ENCODE data around the gene ZC3H7B.
A peak's percentile ranks its signal among the peaks of the same experiment; 100 is the strongest.
"Not testable (repeated sequence)": the region's sequence is repeated elsewhere in the genome, so short reads cannot be mapped to it uniquely, and the experiment has no call there.

ZC3H7B gene

DNA sequence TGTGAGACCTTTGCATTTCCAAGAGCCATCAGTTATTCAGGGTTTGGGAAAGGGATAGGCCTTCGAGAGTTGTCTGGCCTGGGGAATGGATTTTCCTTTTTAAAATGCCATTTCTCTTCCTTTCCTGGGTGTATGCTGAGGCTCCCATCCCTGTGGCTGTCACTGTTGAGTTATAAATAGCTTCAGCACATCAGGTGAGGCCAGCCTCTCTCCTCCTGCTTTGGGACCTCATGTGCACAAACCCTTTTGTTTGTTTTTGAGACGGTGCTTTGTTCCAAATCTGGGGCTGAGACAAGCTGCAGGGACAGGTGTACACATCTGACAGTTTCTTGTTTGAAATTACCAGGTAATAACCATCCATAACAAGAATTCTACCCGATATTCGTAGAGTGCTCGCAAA is 81.8 kb downstream of the ZC3H7B start:
- no peak for DNase-seq

DNA sequence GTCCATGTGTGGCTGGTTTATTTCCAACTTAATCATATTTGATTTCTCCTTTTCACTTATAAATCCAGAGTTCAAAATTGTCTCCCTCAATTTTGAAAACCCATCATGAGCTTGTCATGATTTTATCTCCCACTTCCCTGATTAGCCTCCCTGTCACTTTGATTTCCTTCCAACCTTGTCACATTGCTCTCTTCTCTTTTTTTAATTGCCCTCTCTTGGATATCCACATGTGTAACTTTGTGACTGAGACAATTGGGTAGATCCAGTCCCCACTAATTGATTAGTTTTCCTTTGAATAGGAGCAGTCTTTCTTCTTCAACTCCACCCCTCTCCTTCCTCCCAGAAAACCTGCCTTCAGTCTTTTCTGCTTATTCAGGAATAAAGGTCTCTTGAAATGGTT is 82.8 kb downstream of the ZC3H7B start:
- DNase-seq: no peak

DNA sequence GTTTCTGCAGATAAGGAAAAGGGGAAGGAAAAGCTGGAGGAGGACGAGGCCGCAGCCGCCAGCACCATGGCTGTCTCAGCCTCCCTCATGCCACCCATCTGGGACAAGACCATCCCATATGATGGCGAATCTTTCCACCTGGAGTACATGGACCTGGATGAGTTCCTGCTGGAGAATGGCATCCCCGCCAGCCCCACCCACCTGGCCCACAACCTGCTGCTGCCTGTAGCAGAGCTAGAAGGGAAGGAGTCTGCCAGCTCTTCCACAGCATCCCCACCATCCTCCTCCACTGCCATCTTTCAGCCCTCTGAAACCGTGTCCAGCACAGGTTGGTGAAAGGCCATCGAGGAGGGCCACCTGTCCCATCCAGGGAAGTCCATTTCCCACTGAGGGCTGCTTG is 86.0 kb downstream of the ZC3H7B start:
- no peak for DNase-seq

DNA sequence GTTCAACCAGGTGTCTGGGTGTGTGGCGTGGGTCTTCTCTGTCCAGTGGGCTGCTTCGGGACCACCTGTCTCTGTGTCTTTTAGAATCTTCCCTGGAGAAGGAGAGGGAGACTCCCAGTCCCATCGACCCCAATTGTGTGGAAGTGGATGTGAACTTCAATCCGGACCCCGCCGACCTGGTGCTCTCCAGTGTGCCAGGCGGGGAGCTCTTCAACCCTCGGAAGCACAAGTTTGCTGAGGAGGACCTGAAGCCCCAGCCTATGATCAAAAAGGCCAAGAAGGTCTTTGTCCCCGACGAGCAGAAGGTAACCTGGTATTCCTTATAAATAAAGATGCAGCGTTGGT is 92.7 kb downstream of the ZC3H7B start:
- DNase-seq: no peak

DNA sequence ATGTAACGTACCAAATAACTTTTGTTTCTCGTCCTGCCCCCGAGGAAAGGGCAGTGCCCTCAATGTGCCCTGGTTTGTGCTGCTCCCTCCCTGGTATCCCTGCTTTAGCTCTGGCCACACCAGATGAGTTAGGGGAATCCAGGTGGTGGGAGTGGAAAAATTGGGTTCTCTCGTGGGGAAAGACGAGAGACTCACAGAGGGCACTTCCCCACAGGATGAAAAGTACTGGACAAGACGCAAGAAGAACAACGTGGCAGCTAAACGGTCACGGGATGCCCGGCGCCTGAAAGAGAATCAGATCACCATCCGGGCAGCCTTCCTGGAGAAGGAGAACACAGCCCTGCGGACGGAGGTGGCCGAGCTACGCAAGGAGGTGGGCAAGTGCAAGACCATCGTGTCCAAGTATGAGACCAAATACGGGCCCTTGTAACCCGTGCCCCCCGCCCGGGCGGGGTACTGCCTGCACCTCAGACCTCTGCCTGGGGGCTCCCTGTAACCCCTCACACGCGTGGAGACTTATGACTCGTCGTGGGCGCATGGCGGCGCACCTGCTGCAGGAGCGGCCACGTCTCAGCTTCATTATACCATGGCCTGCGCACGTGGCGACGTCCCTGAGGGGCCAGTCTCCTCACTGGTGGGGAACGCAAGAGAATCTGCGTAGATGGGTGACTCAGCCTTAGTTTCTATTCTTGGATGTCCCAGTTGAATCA is 94.4 kb downstream of the ZC3H7B start:
- no peak for DNase-seq

DNA sequence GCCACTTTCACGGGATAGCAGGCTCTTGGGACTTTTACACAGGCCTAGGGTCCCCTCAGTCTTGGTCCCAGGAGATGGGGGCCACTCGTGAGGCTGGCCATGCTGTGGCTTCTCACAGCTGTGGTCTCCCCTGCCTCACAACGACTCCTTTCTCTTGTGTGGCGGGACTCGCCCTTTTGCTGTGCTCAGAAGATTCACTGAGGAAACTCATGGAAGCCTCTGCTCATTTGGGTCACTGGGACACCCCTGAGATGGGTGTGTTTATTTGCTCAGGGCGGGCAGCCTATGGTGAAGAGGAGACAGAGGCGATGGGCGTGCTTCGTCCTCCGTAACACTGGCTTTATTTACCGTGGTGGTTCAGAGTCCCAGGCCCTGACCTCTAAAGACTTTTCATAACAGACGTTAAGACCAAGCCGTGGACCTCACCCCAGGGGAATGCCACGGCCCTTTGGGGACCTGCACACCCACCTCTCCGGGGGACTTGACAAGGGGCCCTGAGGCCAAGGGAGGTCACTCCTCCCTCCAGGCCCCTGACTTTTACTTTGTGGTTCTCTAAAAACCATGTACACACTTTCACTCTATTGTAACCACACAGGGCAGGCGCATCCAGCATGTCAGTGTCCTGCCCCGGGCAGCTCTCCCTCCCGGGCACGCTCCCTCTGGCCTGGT is 96.0 kb downstream of the ZC3H7B start:
- DNase-seq: no peak

DNA sequence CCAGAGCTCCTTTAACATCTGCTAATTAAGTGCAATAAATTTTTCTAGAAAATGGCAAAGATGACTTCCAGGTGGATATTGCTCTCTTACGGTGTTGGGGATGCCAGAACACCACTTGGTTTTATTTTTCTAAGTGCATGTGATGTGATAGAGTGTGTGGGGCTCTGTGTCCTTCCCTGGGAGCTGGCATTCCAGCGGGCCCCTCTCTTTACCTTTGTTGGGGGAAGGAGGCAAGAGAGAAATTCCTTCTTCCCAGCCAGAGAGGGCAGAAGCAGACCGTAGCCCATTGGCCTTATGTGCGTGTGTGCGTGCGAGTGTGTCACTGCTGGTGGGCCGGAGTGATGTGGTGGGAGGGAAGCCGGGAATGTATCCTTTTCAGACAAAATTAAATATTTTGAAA is 97.6 kb downstream of the ZC3H7B start:
- DNase-seq: no peak

DNA sequence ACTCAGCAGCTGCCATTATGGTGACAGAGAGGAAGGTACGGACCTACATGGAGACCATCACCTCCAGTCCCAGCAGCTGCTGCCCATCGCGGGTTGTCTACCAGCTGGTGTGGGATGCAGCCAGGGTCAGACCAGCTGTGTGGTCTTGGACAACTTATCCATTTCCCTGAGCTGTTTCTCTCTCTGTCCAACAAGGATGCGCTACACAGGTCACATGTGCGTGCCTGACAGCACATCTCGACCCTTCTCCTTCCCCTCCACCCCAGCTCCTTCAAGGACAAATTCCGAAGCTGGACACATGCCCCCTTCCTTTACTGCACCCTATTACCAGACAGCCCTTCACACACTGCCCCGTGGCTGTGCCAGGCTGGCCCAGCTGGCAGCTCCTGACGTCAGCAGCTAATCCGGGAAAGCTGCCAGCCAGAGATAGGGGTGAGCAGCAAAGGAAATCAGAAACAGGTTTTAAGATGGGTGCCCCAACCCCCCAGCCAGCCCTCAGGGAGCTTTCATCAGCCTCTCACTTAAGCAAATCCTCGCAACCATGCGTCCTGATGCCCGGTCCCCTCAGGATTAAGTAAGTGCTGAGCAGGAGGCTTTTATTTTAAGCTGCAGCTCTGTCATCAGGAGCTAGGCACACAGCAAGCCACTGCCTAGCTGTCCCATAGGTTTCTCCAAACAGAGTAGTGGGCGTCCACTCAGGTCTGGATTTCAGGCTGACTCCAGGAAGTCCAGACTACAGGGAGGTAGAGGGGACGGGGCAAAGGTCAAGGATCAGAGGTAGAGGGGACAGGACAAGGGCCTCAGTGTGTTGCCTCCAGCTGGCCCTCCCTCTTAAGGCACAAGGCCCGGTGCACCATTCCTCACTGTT is 100.7 kb downstream of the ZC3H7B start:
- no peak for DNase-seq

DNA sequence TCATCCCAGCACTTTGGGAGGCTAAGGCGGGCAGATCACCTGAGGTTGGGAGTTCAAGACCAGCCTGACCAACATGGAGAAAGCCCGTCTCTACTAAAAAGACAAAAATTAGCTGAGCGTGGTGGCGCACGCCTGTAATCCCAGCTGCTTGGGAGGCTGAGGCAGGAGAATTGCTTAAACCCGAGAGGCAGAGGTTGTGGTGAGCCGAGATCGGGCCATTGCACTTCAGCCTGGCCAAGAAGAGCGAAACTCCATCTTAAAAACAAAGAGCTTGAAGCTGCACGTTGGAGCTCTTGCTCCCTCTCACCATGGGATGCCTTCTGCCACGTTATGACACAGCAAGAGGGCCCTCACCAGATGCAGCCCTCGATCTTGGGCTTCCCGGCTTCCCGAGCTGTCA is 101.5 kb downstream of the ZC3H7B start:
- not testable (repeated sequence) for DNase-seq

DNA sequence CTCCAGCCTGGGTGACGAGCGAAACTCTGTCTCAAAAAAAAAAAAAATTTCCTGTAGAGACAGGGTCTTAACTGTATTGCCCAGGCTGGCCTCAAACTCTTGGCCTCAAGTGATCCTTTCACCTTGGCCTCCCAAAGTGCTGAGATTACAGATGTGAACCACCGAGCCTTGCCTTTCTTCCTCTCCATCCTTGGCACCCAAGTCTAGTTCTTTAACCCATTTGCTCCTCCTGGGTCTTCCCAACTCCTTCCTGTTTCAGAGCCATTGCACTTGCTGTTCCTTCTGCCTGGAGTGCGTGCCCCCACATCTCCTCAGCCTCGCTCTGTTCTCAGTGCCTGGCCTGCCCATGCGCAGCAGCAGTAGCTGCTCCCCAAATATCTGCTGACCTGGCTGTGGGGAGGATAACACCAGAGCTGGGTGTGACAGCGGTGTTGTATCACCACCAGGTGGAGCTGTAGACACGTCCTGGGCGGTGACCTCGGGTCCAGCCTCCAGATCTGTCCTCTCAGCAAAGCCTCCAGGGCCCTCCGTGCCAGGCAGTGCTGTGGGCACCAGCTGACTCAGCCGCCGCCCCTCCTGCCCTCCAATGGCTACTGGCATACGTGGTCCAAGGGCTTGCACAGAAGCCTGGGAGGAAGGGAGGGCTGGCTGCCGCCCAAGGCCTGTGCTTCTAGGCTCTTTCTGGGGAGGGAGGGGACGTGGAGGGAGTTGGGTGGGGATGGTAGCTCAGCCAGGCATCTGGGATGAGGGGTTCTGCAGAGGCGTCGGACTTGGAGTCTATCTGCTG is 102.4 kb downstream of the ZC3H7B start:
- DNase-seq: peak; percentile 51 to 84 (median 76)

DNA sequence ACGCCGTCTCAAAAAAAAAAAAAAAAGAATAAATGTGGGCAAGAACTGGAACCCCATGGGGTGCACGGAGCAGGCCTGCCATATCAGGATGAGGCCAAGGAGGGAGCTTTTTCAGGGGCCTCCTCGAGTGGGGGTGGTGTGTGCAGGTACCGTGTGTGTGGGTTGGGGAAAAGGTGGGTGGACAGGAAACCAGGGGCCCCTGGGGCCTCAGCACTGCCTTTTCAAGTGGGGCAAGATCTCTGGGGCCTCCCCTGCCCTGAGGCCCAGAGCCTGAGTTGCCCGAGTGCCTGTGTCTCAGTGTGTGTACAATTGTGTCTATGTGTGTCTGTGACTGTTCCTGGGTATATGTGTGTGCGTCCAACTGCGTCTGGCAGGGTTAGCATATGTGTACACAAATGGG is 104.3 kb downstream of the ZC3H7B start:
- no peak for DNase-seq

DNA sequence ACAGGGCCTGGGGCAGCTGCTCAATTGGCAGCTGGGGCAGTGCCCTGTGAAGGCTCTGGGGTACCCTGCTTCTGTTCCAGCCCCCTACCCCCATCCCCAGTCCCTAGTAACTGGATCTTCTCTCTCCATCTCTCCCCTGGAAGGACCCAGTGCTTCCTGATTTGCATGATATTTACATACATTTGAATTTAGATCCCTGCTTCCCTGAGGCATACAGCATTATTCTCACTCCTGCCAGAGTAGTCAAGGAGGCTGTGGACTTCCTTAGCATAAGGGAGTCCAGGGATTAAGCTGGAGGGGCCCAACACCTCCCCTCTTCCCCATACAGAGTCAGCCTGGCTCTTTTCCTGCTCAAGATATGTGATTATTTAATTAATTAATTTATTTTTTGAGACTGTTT is 105.1 kb downstream of the ZC3H7B start:
- DNase-seq: no peak

DNA sequence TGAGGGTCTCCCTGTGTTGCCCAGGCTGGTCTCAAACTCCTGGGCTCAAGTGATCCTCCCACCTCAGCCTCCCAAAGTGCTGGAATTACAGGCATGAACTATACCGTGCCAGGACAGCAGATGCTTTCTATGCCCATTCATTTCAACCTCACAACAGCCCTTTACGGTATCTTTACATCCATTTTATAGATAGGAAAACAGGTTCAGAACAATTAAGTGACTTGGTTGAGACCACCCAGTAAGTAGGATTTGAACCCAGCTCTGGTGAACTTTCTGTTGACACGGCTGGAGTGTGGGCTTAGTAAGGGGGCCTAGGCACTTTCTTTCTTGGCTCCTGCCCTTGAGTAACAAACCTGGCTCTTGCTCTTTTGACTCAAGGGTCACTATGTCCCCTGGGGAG is 106.1 kb downstream of the ZC3H7B start:
- no peak for DNase-seq

DNA sequence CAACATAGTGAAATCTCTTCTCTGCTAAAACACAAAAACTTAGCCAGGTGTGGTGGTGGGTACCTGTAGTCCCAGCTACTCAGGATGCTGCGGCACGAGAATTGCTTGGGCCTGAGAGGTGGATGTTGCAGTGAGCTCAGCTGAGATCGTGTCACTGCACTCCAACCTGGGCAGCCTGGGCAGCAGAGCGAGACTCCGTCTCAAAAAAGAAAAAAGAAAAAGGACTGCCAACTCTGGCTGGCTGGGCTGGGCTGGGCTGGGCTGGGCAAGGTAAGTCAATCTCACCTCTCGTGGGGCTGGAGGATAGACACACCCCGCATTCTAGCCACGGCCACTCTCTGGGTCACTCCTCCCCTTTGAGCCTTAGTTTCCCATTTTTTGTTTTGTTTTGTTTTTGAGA is 107.3 kb downstream of the ZC3H7B start:
- DNase-seq: no peak

All from stimulated activated naive CD4-positive, alpha-beta T cell (primary cell).